Measurements from ENCODE around the gene SNAP91.

GRCh38 chr6:83558975-83559374 is 149.9 kb downstream of the SNAP91 start:
- no peak for TF ChIP-seq POLR2AphosphoS5 (IDR thresholded peaks at IDR 0.05)
- TF ChIP-seq EZH2 (IDR thresholded peaks at IDR 0.05; ENCODE audit: borderline replicate concordance, insufficient read depth, low read length, poor library complexity, severe bottlenecking): no peak
